Panc1 (cell line): ENCODE data around the gene HERC3.

Source experiments
- POLR2AphosphoS5 ChIP-seq: IDR thresholded peaks from 2 replicates; pipeline ENCODE4 v1.6.1; 2012; ENCODE audit warnings: mild to moderate bottlenecking, low read depth, low read length, moderate library complexity
- SIN3A ChIP-seq: IDR thresholded peaks from 2 replicates; pipeline ENCODE4 v1.6.1; 2012; ENCODE audit warnings: low read depth, mild to moderate bottlenecking, low read length, moderate library complexity, borderline replicate concordance; ENCODE audit not compliant: insufficient read depth
- TF ChIP-seq, protein P1 (sequence below): fragments of 450-650 bp; IDR thresholded peaks from 2 replicates; pipeline ENCODE4 v1.5.1; 2017; ENCODE audit warnings: mild to moderate bottlenecking
- TF ChIP-seq, protein P2 (sequence below), 2 experiments: IDR thresholded peaks; 2 replicates each; pipeline ENCODE4 v1.6.1; 2011 to 2012; ENCODE audit warnings: low read depth in 2 of 2, control low read depth in 1 of 2, low read length in 1 of 2, mild to moderate bottlenecking in 1 of 2, moderate library complexity in 1 of 2; ENCODE audit not compliant: insufficient read depth in 1 of 2

DNA sequence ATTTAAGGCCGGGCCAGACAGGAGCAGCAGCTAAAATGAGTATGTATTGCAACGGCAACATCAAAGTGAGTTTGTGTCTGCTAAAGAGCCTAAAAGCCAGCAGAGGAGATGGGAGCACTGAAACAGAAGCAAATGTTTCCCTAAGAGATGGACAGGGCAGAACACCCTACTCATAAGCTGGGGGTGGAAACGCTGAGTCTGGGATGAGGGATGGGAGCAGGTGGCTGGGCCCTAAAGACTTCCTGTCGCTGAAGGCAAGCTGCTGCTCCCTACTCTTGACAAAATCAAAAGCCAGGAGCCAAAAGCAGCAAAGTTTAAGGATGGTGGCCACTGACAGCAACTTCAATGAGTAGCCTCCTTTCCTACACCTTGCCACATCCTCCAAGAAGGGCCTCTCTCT is 145.9 kb downstream of the HERC3 start:
- TF ChIP-seq, protein P1, sequence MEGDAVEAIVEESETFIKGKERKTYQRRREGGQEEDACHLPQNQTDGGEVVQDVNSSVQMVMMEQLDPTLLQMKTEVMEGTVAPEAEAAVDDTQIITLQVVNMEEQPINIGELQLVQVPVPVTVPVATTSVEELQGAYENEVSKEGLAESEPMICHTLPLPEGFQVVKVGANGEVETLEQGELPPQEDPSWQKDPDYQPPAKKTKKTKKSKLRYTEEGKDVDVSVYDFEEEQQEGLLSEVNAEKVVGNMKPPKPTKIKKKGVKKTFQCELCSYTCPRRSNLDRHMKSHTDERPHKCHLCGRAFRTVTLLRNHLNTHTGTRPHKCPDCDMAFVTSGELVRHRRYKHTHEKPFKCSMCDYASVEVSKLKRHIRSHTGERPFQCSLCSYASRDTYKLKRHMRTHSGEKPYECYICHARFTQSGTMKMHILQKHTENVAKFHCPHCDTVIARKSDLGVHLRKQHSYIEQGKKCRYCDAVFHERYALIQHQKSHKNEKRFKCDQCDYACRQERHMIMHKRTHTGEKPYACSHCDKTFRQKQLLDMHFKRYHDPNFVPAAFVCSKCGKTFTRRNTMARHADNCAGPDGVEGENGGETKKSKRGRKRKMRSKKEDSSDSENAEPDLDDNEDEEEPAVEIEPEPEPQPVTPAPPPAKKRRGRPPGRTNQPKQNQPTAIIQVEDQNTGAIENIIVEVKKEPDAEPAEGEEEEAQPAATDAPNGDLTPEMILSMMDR = no peak
- no peak for TF ChIP-seq POLR2AphosphoS5
- no peak for TF ChIP-seq SIN3A
- TF ChIP-seq, protein P2, sequence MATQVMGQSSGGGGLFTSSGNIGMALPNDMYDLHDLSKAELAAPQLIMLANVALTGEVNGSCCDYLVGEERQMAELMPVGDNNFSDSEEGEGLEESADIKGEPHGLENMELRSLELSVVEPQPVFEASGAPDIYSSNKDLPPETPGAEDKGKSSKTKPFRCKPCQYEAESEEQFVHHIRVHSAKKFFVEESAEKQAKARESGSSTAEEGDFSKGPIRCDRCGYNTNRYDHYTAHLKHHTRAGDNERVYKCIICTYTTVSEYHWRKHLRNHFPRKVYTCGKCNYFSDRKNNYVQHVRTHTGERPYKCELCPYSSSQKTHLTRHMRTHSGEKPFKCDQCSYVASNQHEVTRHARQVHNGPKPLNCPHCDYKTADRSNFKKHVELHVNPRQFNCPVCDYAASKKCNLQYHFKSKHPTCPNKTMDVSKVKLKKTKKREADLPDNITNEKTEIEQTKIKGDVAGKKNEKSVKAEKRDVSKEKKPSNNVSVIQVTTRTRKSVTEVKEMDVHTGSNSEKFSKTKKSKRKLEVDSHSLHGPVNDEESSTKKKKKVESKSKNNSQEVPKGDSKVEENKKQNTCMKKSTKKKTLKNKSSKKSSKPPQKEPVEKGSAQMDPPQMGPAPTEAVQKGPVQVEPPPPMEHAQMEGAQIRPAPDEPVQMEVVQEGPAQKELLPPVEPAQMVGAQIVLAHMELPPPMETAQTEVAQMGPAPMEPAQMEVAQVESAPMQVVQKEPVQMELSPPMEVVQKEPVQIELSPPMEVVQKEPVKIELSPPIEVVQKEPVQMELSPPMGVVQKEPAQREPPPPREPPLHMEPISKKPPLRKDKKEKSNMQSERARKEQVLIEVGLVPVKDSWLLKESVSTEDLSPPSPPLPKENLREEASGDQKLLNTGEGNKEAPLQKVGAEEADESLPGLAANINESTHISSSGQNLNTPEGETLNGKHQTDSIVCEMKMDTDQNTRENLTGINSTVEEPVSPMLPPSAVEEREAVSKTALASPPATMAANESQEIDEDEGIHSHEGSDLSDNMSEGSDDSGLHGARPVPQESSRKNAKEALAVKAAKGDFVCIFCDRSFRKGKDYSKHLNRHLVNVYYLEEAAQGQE (IDR thresholded peaks at IDR 0.05; ENCODE audit: insufficient read depth in 1 of 2, low read depth in 2 of 2, low read length in 1 of 2) = no peak
